ENCODE measurements around the gene SMYD5.

Gene SMYD5

DNA sequence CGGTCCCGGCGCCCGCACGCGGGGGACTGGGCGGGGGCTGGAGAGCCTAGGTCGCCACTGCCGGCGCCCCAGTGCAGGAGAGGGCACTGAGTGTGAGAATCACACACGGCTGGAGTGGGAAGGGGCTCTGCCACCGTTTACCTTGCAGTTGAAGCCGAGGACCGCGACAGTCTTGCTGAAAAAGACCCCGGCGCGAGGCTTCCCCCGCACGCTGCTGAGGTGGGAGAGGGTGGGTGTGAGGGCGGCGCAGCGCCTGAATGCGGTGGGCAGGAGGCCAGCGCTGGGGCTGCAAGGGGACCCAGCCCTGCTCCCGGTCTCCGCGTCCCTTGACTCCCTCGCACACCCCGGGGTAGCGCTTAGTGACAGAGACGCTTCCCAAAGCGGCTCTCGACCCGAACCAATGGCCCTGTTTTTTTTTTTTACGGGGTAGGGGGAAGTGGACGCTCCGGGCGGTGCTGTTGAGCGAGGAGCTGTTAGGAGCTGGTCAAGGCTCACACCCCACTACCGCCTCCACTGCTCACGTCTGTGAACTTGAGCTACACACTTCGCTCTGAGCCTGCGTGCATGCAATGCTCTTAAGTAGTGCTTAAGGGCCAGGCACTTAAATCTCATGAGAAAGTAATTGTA lies 10.9 kb upstream of the SMYD5 start:
- no peak for DNase-seq (ENCODE audit: low read depth in 3 of 3, low spot score in 1 of 3)

DNA sequence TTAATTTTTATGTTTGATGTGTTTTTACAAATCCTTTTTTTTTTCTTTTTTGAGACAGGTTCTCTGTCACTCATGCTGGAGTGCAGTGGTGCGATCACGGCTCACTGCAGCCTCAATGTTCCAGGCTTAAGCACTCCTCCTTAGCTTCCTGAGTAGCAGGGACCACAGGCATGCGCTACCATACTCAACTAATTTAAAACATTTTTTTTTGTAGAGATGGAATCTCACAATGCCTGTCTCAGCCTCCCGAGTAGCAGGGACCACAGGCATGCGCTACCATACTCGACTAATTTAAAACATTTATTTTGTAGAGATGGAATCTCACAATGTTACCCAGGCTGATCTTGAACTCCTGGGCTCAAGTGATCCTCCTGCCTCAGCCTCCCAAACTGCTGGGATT lies 8.4 kb upstream of the SMYD5 start:
- no peak for DNase-seq (ENCODE audit: low read depth in 3 of 3, low spot score in 1 of 3)

DNA sequence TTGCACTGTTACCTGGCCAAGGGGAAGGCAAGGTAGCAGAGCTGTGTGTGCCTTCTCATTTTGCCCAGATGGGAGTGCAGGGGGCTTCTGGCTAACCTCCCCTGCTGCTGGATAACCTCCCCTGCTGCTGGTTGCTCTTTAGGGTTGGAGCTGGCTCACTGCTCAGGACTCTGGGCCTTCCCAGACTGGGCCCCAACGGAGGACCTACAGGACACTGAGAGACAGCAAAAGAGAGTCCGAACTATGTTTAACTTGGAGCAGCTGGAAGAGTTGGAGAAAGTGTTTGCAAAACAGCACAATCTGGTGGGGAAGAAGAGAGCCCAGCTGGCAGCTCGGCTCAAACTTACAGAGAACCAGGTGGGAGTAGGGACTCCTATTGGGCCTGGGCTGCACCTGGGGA lies 5.8 kb upstream of the SMYD5 start:
- no peak for DNase-seq (ENCODE audit: low read depth in 3 of 3, low spot score in 1 of 3)

DNA sequence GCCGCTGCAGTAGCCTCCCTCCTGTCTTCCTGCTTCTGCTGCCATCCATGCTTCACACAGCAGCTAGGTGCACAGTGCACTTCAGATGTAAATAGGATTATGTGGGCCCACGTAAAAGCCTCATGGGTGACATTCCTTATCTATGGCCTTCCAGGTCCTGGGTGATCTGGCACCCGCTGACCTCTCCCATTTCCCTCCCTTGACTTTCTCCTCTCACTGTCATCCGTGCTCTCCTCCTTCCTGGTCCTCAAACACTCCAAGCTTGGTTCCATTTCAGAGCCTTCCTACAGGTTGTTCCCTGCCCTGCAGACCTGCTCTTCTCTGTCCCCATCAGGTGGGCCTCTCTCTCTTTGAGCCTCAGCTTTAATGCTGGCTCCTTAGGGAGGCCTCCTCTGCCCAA lies 4.0 kb upstream of the SMYD5 start:
- DNase-seq (ENCODE audit: low read depth in 3 of 3, low spot score in 1 of 3), result no peak

DNA sequence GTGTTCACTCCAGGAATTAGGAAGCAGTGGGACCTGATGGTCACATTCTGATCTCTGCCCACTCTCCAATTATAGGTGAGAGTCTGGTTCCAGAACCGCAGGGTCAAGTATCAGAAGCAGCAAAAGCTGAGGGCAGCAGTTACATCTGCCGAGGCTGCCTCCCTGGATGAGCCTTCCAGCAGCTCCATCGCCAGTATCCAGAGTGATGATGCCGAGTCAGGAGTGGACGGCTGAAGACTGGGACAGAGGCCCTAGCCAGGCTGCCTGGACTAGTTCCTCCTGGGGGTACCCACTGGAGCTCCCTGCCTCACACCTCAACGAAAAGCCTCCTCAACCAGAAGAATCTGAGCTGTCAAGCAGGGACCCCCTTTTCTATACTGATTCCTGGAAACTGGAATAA lies 3.3 kb upstream of the SMYD5 start:
- no peak for DNase-seq (ENCODE audit: low read depth in 3 of 3, low spot score in 1 of 3)

DNA sequence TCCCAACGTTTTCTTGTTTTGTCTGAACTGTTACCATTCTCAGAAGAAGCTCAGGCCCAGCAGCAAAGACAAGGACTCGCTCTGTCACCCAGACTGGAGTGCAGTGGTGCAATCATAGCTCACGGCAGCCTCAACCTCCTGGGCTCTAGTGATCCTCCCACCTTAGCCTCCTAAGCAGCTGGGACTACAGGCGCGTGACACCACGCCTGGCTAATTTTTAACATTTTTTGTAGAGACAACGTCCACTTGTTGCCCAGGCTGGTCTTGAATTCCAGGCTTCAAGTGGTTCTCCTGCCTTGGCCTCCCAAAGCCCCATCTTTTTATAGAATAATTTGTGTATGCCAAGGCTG lies 2.0 kb upstream of the SMYD5 start:
- DNase-seq (ENCODE audit: low read depth in 3 of 3, low spot score in 1 of 3), result no peak

DNA sequence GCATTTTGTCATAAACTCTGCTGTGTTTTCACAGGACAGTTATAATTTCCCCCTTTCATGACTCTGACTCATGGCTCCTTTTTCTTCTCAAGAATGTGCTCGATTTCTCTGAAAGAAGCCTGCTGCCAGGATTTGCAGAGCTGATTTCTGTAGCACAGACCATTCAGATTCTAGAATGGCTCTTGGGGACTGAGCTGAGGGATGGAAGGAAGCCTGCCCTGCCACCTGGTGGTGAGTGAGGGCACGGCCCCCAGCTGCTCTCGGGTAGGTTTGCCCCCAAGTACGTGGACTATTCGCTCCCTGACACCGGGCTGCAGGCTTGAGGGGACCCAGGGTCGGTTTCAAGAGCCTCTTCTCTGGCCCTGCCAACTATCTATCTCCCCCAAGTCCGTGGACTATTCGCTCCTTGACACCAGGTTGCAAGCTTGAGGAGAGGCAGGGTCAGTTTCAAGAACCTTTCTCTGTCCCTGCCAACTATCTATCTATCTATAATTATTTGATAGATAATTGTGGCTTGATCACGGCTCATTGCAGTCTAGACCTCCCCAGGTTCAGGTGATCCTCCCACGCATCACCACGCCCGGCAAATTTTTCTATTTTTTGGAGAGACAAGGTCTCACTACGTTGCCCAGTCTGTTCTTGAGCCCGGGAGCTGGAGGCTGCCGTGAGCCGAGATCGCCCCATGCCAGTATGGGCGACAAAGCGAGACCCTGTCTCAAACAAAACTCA lies 1.4 kb upstream of the SMYD5 start:
- DNase-seq (ENCODE audit: low read depth in 3 of 3, low spot score in 1 of 3), result peak in 2 of 3 donors; percentile 41 to 63

DNA sequence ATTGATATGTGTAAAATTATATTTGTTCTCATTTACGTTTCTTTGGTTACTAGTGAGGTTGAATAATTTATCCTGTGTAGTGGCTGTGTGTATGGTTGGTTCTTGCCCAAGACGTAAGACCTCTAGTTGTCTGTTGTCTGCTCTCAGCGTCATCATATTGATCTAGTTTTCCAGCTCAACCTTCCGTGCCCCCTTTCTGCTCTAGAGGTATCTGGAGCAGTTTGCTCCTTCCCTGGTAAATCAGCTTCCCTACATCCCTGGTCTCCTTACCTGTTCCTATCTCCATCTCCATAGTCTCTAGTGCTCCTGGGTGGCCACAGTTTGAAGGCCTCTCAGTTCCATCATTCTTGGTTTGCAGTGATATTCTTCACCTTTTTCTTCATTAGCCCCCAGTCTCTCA lies 1.2 kb downstream of the SMYD5 start:
- no peak for DNase-seq (ENCODE audit: low read depth in 3 of 3, low spot score in 1 of 3)

DNA sequence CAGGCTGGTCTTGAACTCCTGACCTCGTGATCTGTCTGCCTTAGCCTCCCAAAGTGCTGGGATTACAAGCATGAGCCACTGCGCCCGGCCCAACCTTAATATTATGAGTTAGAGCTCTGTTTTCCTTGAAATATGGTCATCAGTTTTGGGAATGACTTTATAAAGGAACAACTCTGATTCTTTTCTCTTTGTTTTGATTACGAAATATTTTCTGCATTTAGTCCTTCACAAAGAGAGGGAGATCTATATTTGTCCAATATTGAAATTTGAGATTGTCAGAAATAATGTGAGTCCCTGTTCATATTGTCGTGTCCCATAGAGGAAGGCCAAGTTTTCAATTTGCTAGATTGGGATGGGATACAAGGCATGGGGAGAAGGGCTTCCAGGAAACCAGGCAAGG lies 3.1 kb downstream of the SMYD5 start:
- DNase-seq (ENCODE audit: low read depth in 3 of 3, low spot score in 1 of 3), result no peak

DNA sequence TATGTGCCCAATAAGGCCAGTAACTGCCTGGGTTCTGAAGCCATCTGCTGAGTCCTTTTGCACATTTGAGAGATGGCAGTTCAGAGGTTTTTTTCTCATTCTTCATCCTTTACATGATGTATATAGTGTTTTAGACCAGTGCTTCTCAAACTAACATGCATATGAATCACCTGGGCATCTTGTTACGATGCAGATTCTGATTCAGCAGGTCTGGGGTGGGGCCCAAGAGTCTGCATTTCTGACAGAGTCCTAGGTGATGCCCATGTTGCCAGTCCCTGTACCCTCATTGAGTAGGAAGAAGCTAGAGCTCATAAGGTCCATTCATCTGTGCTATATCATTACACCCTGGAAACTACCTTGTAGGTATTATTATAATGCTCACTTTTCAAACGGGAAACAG lies 3.8 kb downstream of the SMYD5 start:
- DNase-seq (ENCODE audit: low read depth in 3 of 3, low spot score in 1 of 3), result no peak

DNA sequence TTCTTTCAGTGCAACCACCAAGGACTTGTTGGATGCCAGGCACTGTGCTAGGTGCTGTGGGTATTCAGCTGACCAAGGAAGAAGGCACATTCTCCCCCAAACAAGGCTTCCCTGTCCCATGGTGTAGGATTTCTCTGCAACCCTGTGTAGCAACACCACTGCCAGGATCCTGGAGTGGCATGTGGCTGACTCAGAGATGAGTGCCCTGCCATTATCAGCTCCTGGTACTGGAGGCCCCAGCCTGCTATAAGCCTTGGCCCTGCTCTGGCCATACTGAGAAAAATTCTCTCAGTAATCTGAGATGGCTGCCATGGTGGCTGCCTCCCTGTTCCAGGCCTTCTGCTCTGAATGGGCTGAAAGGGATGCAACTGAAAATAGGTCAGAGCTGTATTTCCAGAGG lies 4.3 kb downstream of the SMYD5 start:
- no peak for DNase-seq (ENCODE audit: low read depth in 3 of 3, low spot score in 1 of 3)

DNA sequence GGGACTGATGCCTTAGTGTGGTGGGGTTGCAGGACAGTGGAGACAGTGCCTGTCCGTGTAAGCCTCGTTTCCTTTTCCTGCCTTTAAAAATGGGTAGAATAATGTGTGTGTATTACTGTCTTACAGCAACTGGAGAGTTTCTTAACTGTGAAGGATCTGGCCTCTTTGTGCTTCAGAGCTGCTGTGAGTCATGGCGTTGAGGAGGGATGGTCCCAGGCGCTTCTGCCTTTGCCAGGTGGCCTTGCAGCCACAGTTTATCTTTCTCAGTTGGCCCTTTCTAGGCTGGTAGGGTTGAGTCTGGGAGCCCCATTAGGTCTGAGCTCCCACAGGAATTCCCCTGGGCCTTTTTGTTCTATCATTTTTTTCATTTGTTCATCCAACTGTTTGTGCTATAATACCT lies 9.8 kb downstream of the SMYD5 start:
- no peak for DNase-seq (ENCODE audit: low read depth in 3 of 3, low spot score in 1 of 3)

DNA sequence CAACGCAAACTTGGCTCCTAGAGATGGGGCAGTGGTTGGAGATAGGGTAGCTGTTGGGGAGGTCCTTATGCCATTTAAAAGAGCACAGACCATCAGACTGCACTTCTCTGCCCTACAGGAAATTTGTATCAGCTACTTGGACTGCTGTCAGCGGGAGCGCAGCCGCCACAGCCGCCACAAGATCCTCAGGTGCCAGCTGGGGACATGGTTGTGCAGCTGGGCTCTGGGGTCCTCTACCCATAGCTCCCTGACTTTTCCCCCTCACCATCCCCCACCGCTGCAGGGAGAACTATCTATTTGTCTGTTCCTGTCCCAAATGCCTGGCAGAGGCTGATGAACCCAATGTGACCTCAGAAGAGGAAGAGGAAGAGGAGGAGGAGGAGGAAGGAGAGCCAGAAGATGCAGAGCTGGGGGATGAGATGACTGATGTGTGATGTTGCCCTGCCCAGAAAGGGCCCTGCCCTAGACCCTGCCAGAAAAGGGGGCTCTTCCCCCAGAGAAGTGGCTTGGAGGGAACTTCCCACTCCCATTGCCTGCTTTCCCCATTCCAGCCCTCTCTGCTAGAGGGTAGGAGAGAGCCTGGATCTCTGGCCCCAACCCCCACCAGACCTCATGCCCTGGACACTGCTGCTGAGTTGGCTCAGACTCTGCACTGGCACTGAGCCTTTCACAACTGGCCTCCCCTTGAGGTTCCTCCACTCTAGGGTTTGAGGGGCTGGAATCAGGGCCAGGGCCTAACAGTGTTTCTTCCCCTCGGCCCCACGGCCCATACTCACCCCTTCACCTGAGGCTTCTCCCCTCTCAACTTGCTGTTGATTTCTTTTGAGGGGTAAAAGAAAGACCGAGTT lies 11.7 kb downstream of the SMYD5 start:
- no peak for DNase-seq (ENCODE audit: low read depth in 3 of 3, low spot score in 1 of 3)

DNA sequence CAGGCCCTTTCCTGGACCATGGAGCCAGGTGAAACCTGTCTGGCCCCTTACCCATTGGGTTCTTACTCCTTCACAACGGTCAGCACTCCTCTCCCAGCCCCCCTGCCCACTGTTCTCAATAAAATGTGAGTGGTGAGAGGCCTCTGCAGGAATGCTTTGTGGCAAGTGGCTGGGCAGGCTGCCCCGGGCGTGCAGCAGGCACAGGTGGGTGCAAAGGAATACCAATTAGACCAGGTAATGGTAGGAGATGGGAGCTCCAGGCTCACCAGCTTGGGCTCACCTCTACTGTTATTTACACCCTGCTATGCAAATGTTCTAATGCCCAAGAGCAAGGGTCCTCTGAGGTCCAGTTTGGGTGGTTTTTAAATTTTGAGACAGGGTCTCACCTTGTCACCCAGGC lies 13.0 kb downstream of the SMYD5 start:
- DNase-seq (ENCODE audit: low read depth in 3 of 3, low spot score in 1 of 3), result no peak

DNA sequence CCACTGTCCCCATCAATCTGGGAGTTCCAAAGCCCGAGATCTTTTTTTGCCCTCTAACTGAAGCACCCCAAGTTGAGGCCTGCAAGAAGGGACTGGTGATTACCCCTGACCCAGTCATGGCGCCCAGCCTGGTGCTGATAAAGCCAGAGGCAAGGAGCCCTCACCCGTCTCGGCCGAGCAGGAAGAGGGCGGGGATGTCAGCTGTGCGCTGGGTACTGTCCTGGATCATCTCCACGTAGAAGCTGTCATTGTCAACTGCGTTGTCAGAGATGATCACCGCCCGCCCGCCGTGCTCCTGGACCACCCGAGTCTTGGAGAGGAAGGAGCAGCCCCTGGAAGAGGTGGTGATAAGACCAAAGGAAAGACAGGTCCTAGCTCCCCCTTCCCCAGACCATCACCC lies 14.6 kb downstream of the SMYD5 start:
- no peak for DNase-seq (ENCODE audit: low read depth in 3 of 3, low spot score in 1 of 3)

DNA sequence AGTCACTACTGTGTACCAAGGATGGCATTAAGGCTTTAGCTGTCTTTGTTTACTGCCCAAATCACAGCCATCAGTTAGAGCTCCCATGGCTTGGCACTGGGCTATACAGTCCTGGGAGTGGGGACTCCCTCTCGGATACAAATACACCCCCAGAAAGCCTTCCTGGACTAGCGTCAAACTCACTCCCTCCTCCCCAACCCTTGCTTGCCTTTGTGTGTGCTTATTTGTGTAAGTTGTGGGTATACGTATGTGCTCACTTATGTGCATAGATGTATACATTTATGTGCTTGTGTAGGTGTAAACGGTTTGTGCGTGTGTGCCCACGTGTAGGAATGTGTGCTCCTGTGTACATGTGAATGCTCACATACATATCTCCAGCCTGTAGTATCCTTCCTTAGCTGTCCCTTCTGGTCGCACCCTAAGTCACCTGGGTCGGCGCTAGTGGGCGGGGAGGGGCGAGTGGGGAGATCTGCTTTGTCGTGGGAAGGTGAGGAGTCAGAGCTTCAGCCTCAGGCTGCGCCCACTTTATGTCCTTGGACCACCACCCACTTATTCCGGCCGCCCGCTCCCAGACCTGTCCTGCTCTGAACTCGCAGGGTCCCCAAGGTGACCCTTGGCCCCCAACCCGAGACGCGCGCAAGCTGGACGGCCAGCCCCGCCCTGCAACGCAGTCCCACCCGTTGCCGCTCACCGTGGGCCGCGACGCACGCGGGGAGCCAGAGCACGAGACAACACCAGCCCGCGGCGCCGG lies 18.5 kb downstream of the SMYD5 start:
- DNase-seq (ENCODE audit: low read depth in 3 of 3, low spot score in 1 of 3), result no peak

DNA sequence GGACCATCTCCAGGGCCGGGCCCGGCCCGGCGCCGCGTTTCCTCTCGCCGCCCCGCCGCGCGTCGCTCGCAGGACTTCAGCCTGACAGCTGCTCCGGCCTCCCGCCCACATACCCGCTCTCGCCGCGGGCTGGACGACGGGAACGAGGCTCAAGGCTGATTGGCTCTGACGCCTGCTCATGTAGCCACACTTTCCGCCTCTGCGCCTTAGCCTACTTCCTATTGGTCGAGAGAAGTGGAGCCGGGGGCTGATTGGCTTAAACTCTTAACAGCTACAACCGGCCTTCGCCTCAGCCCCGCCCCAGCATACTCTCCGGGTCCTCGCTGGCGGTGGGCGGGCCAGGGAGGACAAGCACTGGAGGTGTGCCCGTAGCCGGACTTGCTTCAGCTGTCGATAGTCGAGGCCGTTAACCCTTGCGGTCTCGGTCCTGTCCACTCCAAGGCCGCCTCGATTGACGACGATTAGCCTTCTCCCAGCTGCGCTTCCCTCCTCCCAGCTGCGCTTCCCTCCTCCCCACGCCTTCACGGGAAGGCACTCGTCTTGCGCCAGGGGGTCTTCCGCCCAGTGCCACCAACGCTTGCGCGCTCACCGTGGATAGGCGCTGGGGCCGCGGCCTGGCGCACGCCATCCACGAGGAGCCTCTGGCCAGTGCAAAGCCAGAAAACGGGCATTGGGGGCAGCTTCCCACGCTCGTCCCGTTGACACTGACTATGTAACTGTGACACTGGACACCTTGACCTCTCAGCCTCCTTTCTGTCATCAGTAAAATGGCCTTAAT lies 19.3 kb downstream of the SMYD5 start, which contains the start of gene PRADC1:
Gene PRADC1 (minus strand): TSS at position 86 of the 778 bp plus-strand sequence. CDS start 79 bp downstream, at position 7.
- DNase-seq (ENCODE audit: low read depth in 3 of 3, low spot score in 1 of 3), result peak; percentile 77 to 85 (median 79)

DNA sequence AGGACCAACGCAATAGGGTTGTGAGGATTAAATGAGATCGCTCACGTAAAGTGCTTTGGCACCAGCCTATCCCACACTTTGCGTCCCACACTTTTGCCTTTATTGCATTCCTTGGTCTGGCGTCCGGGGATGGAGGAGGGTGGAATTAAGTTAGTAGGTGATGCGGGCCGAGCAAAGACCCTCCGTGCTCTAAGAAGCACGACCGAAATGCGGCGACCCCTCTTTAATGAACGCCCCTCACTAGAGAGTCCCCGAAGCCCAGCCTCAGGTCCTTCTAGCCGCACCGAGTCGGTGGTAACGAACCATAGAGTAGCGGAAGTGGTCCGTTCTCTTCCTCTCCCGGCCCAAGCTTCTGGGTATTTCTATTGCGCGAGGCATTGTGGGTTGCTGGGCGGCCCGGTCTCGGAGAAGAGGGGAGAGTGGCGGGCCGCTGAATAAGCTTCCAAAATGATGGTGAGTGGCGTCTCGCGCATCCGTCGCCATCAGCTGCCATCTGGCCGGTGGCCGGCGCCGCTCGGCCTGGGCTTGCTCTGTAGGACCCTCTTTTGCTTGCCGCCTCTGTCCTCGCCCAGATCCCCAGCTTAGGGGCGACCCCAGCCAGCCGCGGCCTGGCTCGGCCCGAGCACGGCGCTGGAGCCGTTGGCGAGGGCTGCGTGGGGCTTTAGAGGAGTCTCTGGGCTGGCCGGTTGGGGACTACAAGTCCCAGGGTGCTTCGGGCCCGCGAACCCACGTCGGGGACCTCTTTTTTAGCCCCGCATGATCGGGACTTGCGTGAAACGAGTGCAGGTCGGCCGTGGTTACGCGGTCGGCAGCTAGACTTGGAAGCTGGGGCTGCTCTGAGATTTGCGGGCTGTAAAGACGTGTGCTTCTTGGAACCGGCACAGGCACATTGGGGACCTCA lies 20.1 kb downstream of the SMYD5 start, which contains the start of gene CCT7:
Gene CCT7 (plus strand): TSS at position 377 of the 901 bp plus-strand sequence. CDS start 71 bp downstream, at position 448.
- DNase-seq (ENCODE audit: low read depth in 3 of 3, low spot score in 1 of 3), result peak; percentile 68 to 69 (median 68)

DNA sequence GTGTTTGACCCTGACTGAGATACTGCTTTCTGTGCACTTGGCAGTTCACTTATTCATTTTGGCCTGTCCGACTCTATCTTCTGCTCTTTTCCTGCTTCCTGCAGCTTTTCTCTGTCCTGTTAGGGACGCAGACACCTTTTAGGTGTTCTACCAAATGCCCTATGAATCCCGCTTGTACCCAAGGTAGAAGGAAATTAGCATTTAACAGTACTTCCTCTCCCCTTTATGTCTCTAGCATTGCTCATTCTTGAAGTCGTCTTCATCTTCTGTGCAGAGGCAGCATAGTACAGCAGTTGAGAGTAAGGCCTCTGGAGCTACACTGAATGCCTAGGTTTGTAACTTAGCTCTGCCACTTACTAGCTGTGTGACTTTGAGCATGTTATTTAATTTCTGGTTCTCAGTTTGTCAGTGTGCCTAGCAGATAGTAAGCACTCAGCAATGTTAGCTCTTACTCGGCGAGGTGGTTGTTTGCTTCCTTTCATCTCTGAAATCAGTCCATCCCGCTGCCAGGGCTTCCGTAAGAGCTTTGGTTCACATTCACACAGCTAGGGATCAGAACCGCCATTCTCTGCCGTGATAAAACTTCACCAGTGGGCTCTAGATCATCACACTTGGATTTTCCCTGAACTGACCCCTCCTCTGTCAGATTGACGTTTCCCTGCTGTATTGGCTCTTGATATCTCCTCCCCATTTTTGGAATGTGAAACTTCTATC lies 21.4 kb downstream of the SMYD5 start:
- no peak for DNase-seq (ENCODE audit: low read depth in 3 of 3, low spot score in 1 of 3)
